SU-DHL-6 (cell line): Measurements from ENCODE around the gene RAG1.

Experiments used
- EZH2phosphoT487 ChIP-seq: fragments of 200-600 bp; sonication (generic), shearing (Covaris generic); conservative IDR thresholded peaks from 2 replicates; pipeline ENCODE4 v1.6.1; 2018; ENCODE audit warnings: mild to moderate bottlenecking, antibody characterized with exemption, low read length, moderate library complexity, mixed read lengths
- TF ChIP-seq, protein P1 (sequence below): fragments of 200-600 bp; sonication (generic); IDR thresholded peaks from one replicate; pipeline ENCODE4 v1.5.1; 2017; ENCODE audit warnings: antibody characterized with exemption, mild to moderate bottlenecking, low read length, moderate library complexity; ENCODE audit not compliant: insufficient read depth, poor library complexity, severe bottlenecking

DNA sequence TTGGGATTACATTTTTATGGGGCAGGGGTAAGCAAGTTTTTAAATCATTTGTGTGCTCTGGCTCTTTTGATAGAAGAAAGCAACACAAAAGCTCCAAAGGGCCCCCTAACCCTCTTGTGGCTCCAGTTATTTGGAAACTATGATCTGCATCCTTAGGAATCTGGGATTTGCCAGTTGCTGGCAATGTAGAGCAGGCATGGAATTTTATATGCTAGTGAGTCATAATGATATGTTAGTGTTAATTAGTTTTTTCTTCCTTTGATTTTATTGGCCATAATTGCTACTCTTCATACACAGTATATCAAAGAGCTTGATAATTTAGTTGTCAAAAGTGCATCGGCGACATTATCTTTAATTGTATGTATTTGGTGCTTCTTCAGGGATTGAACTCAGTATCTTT is 10.1 kb downstream of the RAG1 start:
- TF ChIP-seq, protein P1, sequence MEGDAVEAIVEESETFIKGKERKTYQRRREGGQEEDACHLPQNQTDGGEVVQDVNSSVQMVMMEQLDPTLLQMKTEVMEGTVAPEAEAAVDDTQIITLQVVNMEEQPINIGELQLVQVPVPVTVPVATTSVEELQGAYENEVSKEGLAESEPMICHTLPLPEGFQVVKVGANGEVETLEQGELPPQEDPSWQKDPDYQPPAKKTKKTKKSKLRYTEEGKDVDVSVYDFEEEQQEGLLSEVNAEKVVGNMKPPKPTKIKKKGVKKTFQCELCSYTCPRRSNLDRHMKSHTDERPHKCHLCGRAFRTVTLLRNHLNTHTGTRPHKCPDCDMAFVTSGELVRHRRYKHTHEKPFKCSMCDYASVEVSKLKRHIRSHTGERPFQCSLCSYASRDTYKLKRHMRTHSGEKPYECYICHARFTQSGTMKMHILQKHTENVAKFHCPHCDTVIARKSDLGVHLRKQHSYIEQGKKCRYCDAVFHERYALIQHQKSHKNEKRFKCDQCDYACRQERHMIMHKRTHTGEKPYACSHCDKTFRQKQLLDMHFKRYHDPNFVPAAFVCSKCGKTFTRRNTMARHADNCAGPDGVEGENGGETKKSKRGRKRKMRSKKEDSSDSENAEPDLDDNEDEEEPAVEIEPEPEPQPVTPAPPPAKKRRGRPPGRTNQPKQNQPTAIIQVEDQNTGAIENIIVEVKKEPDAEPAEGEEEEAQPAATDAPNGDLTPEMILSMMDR: no peak
- TF ChIP-seq EZH2phosphoT487: no peak
